T-cell (primary cell): ENCODE measurements around the gene CDH4. TPM values are rescaled to one million over a fixed set of nuclear protein-coding genes. Genes with fewer than 3 reads are reported as not detected.

Experiments
- ATAC-seq, 4 experiments: fragments of 200-7000 bp in 3 of 4; fragments of 150-1000 bp in 1 of 4; cut with Tn5 transposase; replicated peaks in 1 of 4; 1 replicate in 3 of 4; 2 replicates in 1 of 4; pipeline ENCODE4 v1.10.0; 2021; ENCODE audit warnings: moderate library complexity in 3 of 4, mild to moderate bottlenecking in 2 of 4, moderate number of reproducible peaks in 1 of 4
- CTCF ChIA-PET, 2 donors: fragments of 300-600 bp; sonication (Branson Sonifier 250); formaldehyde crosslinking; loops; one replicate each; lab custom pipeline; 2022; ENCODE audit warnings: antibody characterized with exemption in 2 of 2; lab: Charles Lee
- POLR2A ChIA-PET, 2 donors: fragments of 300-600 bp; sonication (Branson Sonifier 250); formaldehyde crosslinking; loops; one replicate each; lab custom pipeline; 2022; ENCODE audit warnings: antibody characterized with exemption in 2 of 2; lab: Charles Lee
- DNase-seq, 35 experiments: peaks; one replicate each; pipeline versions ENCODE4 v3.0.0 to v3.0.0-alpha.2; 2013 to 2023
- H3K27ac ChIP-seq: one replicate; pipeline ENCODE4 v1.5.1; 2013; ENCODE audit warnings: low read length
- H3K27me3 ChIP-seq, 2 experiments: replicated peaks in 1 of 2; 1 replicate in 1 of 2; 2 replicates in 1 of 2; pipeline versions ENCODE4 v1.6.1 to v1.7.0; 2013; ENCODE audit warnings: low read length in 1 of 2, mixed read lengths in 1 of 2; ENCODE audit not compliant: control insufficient read depth in 2 of 2, insufficient read depth in 2 of 2; ENCODE audit errors: extremely low read depth in 1 of 2
- H3K36me3 ChIP-seq, 2 donors: 1 replicate in 1 of 2; 2 replicates in 1 of 2; pipeline versions ENCODE4 v1.6.1 to v1.7.0; 2013; ENCODE audit warnings: low read length in 1 of 2; ENCODE audit not compliant: control insufficient read depth in 2 of 2, insufficient read depth in 1 of 2; ENCODE audit errors: extremely low read depth in 1 of 2
- H3K4me1 ChIP-seq, 2 experiments: 1 replicate in 1 of 2; 2 replicates in 1 of 2; pipeline versions ENCODE4 v1.6.1 to v1.7.0; 2013; ENCODE audit warnings: low read length in 2 of 2, mixed read lengths in 1 of 2; ENCODE audit not compliant: insufficient read depth in 2 of 2, control insufficient read depth in 1 of 2; ENCODE audit errors: extremely low read depth in 1 of 2
- H3K4me3 ChIP-seq, 2 donors: 1 replicate in 1 of 2; 2 replicates in 1 of 2; pipeline versions ENCODE4 v1.5.1 to v1.7.0; 2013; ENCODE audit warnings: mild to moderate bottlenecking in 2 of 2, low read length in 1 of 2, moderate library complexity in 1 of 2; ENCODE audit not compliant: control insufficient read depth in 1 of 2; ENCODE audit errors: extremely low read depth in 1 of 2
- H3K9me3 ChIP-seq: 2 replicates; pipeline ENCODE4 v1.7.0; 2013
- H3K27ac Mint-ChIP-seq, 2 donors: one replicate each; pipeline ENCODE4 v1.8.0; 2020 to 2021; ENCODE audit warnings: mild to moderate bottlenecking in 2 of 2, mixed read lengths in 2 of 2
- H3K27me3 Mint-ChIP-seq, 2 donors: one replicate each; pipeline ENCODE4 v1.8.0; 2021 to 2022; ENCODE audit warnings: mixed read lengths in 2 of 2
- H3K36me3 Mint-ChIP-seq: one replicate; pipeline ENCODE4 v1.8.0; 2021; ENCODE audit warnings: mixed read lengths
- H3K4me1 Mint-ChIP-seq, 3 donors: one replicate each; pipeline ENCODE4 v1.8.0; 2020 to 2022; ENCODE audit warnings: mixed read lengths in 3 of 3, mild to moderate bottlenecking in 1 of 3
- H3K4me3 Mint-ChIP-seq, 3 donors: one replicate each; pipeline ENCODE4 v1.8.0; 2020 to 2022; ENCODE audit warnings: mild to moderate bottlenecking in 3 of 3, mixed read lengths in 3 of 3, moderate library complexity in 3 of 3
- H3K9me3 Mint-ChIP-seq, 3 donors: one replicate each; pipeline ENCODE4 v1.8.0; 2020 to 2022; ENCODE audit warnings: mixed read lengths in 3 of 3
- WGBS: methylation state at CpG from one replicate; pipeline ENCODE4 v1.1.5; 2013; ENCODE audit warnings: missing lambda C conversion rate; ENCODE audit not compliant: insufficient coverage; 5-methylcytosine and 5-hydroxymethylcytosine counted together
- total RNA-seq, 35 experiments: library from RNA in 6 of 35; stranded (reverse) in 6 of 35; fragments of 120-200 nt in 1 of 35; gene quantifications; one replicate each; pipeline versions ENCODE4 v1.2.1 to v1.2.4 and lab custom pipeline; 2013 to 2026

CDH4 gene
- total RNA-seq, 5 donors from 2014 or later (not counting 1 experiment from before 2014, with no cell fraction given), result 0.06 to 0.64 (median 0.14) TPM

- no peak for ATAC-seq
- WGBS, result 46% methylated on average over 10 of the region's 12 CpGs
Measured at GRCh38 chr20:61317966-61318530, 66.0 kb downstream of the CDH4 start.

GRCh38 chr20:61320691-61321425 lies 68.8 kb downstream of the CDH4 start:
- no peaks in the 10 kb centered on the region for H3K9me3 ChIP-seq
- no peaks in the 10 kb centered on the region for H3K36me3 ChIP-seq
- no peaks in the 10 kb centered on the region for H3K27me3 Mint-ChIP-seq
- no peak overlapping the region for H3K4me3 ChIP-seq
- no peak overlapping the region for H3K27ac Mint-ChIP-seq
- H3K4me1 ChIP-seq, result no peaks in the 10 kb centered on the region
- no peaks in the 10 kb centered on the region for H3K36me3 Mint-ChIP-seq
- DNase-seq (no peak), ATAC-seq (no peak)
- CTCF ChIA-PET, result no interaction called here
- H3K4me3 Mint-ChIP-seq, result no peak overlapping the region
- POLR2A ChIA-PET, result no interaction called here
- H3K27ac ChIP-seq, result no peak overlapping the region
- no peaks in the 10 kb centered on the region for H3K27me3 ChIP-seq
- no peaks in the 10 kb centered on the region for H3K9me3 Mint-ChIP-seq
- no peaks in the 10 kb centered on the region for H3K4me1 Mint-ChIP-seq
- WGBS, result 84% methylated on average over 12 of the region's 21 CpGs

More at GRCh38 chr20:61317966-61318530, 66.0 kb downstream of the CDH4 start:
- H3K4me1 ChIP-seq, result no peaks in the 10 kb centered on the region
- H3K9me3 Mint-ChIP-seq, result no peaks in the 10 kb centered on the region
- no peaks in the 10 kb centered on the region for H3K9me3 ChIP-seq
- H3K27me3 ChIP-seq, result no peaks in the 10 kb centered on the region
- ChIA-PET POLR2A (no interaction called here), CTCF (no interaction called here)
- H3K27ac Mint-ChIP-seq, result no peak overlapping the region
- no peak overlapping the region for H3K27ac ChIP-seq
- H3K27me3 Mint-ChIP-seq, result no peaks in the 10 kb centered on the region
- H3K36me3 ChIP-seq, result no peaks in the 10 kb centered on the region
- no peaks in the 10 kb centered on the region for H3K4me1 Mint-ChIP-seq
- no peak for DNase-seq
- no peaks in the 10 kb centered on the region for H3K36me3 Mint-ChIP-seq
- no peak overlapping the region for H3K4me3 ChIP-seq
- H3K4me3 Mint-ChIP-seq, result no peak overlapping the region

- H3K36me3 ChIP-seq, result no peaks in the 10 kb centered on the region
- Mint-ChIP-seq H3K4me1 (no peaks in the 10 kb centered on the region), H3K9me3 (no peaks in the 10 kb centered on the region), H3K27ac (no peak overlapping the region), H3K27me3 (no peaks in the 10 kb centered on the region), H3K36me3 (no peaks in the 10 kb centered on the region), H3K4me3 (no peak overlapping the region)
- H3K9me3 ChIP-seq, result no peaks in the 10 kb centered on the region
- H3K4me3 ChIP-seq, result no peak overlapping the region
- ChIA-PET POLR2A (no interaction called here), CTCF (no interaction called here)
- no peaks in the 10 kb centered on the region for H3K4me1 ChIP-seq
- ATAC-seq (no peak), DNase-seq (no peak)
- WGBS, result 85% methylated on average over 11 of the region's 13 CpGs
- no peak overlapping the region for H3K27ac ChIP-seq
- H3K27me3 ChIP-seq, result no peaks in the 10 kb centered on the region
Measured at GRCh38 chr20:61321481-61321880, 69.4 kb downstream of the CDH4 start.

- Mint-ChIP-seq H3K4me1 (no peaks in the 10 kb centered on the region), H3K4me3 (no peak overlapping the region), H3K27me3 (no peaks in the 10 kb centered on the region), H3K9me3 (no peaks in the 10 kb centered on the region), H3K36me3 (no peaks in the 10 kb centered on the region), H3K27ac (no peak overlapping the region)
- ATAC-seq (no peak), DNase-seq (no peak)
- H3K27me3 ChIP-seq, result no peaks in the 10 kb centered on the region
- CTCF ChIA-PET, result no interaction called here
- no peaks in the 10 kb centered on the region for H3K9me3 ChIP-seq
- no peaks in the 10 kb centered on the region for H3K36me3 ChIP-seq
- H3K4me1 ChIP-seq, result no peaks in the 10 kb centered on the region
- POLR2A ChIA-PET, result no interaction called here
- WGBS, result 81% methylated on average over 4 of the region's 14 CpGs
- no peak overlapping the region for H3K4me3 ChIP-seq
- H3K27ac ChIP-seq, result no peak overlapping the region
Measured at GRCh38 chr20:61322151-61322865, 70.2 kb downstream of the CDH4 start.

GRCh38 chr20:61324906-61325305 lies 72.8 kb downstream of the CDH4 start:
- WGBS, result 87% methylated on average over 6 of the region's 8 CpGs
- Mint-ChIP-seq H3K36me3 (no peaks in the 10 kb centered on the region), H3K4me3 (no peak overlapping the region), H3K27ac (no peak overlapping the region), H3K4me1 (no peaks in the 10 kb centered on the region), H3K27me3 (no peaks in the 10 kb centered on the region), H3K9me3 (no peaks in the 10 kb centered on the region)
- Histone ChIP-seq H3K27ac (no peak overlapping the region), H3K36me3 (no peaks in the 10 kb centered on the region), H3K4me3 (no peak overlapping the region), H3K9me3 (no peaks in the 10 kb centered on the region), H3K27me3 (no peaks in the 10 kb centered on the region), H3K4me1 (no peaks in the 10 kb centered on the region)
- ChIA-PET POLR2A (no interaction called here), CTCF (interaction anchor here in 1 of 2 donors (0.6 kb wide), 1 partner anchor 819 kb away, joined by 4 read pairs; no protein-coding TSS in a partner anchor)
- DNase-seq, result no peak
- no peak for ATAC-seq

- no peaks in the 10 kb centered on the region for H3K27me3 ChIP-seq
- no peak overlapping the region for H3K27ac Mint-ChIP-seq
- WGBS, result 92% methylated on average over 5 of the region's 10 CpGs
- no peaks in the 10 kb centered on the region for H3K4me1 ChIP-seq
- CTCF ChIA-PET, result interaction anchor here in 1 of 2 donors (0.6 kb wide), 1 partner anchor 820 kb away, joined by 4 read pairs; no protein-coding TSS in a partner anchor
- no peaks in the 10 kb centered on the region for H3K9me3 ChIP-seq
- H3K36me3 ChIP-seq, result no peaks in the 10 kb centered on the region
- no peak overlapping the region for H3K4me3 ChIP-seq
- H3K36me3 Mint-ChIP-seq, result no peaks in the 10 kb centered on the region
- ATAC-seq (no peak), DNase-seq (no peak)
- POLR2A ChIA-PET, result no interaction called here
- H3K4me1 Mint-ChIP-seq, result no peaks in the 10 kb centered on the region
- no peak overlapping the region for H3K4me3 Mint-ChIP-seq
- no peaks in the 10 kb centered on the region for H3K27me3 Mint-ChIP-seq
- no peak overlapping the region for H3K27ac ChIP-seq
- no peaks in the 10 kb centered on the region for H3K9me3 Mint-ChIP-seq
Measured at GRCh38 chr20:61325718-61326117, 73.7 kb downstream of the CDH4 start.
